K562 (cell line): ENCODE data around the gene TBC1D16. TPM values are rescaled to one million over a fixed set of nuclear protein-coding genes. Genes with fewer than 3 reads are reported as not detected.
A peak's percentile ranks its signal among the peaks of the same experiment; 100 is the strongest.

Source experiments
- CBFA2T2 ChIP-seq: fragments of 450-650 bp; conservative IDR thresholded peaks from 2 replicates; pipeline ENCODE4 v1.6.1; 2017; ENCODE audit warnings: mild to moderate bottlenecking
- CCNT2 ChIP-seq: IDR thresholded peaks from 2 replicates; pipeline ENCODE4 v1.6.1; 2011; ENCODE audit warnings: borderline replicate concordance, low read depth, mild to moderate bottlenecking, moderate library complexity, mixed read lengths, low read length; ENCODE audit not compliant: insufficient read length; ENCODE audit errors: extremely low read depth
- DIDO1 ChIP-seq: fragments of 450-650 bp; IDR thresholded peaks from 2 replicates; pipeline ENCODE4 v1.6.1; 2016; ENCODE audit warnings: low read depth, missing biosample characterization, missing genetic modification characterization
- ELF2 ChIP-seq: fragments of 250-450 bp; sonication (Bioruptor Pico); IDR thresholded peaks from 2 replicates; pipeline ENCODE4 v1.5.0; 2021; ENCODE audit warnings: mild to moderate bottlenecking
- NCOR1 ChIP-seq: fragments of 450-650 bp; IDR thresholded peaks from 2 replicates; pipeline ENCODE4 v1.6.1; 2016; ENCODE audit warnings: mild to moderate bottlenecking, moderate library complexity
- NFIX ChIP-seq: fragments of 250-450 bp; sonication (Bioruptor Pico); IDR thresholded peaks from 2 replicates; pipeline ENCODE4 v1.4.0; 2020; ENCODE audit warnings: low read depth, mild to moderate bottlenecking, moderate library complexity
- PRMT5 ChIP-seq: sonication (generic); formaldehyde crosslinking; IDR thresholded peaks from 2 replicates; pipeline ENCODE4 v1.5.0; 2020; ENCODE audit warnings: missing genetic modification reagents
- RAD51 ChIP-seq: fragments of 450-650 bp; IDR thresholded peaks from 2 replicates; pipeline ENCODE4 v1.7.1; 2016; ENCODE audit warnings: low read depth, mild to moderate bottlenecking, borderline replicate concordance
- SFPQ ChIP-seq: fragments of 200-400 bp; formaldehyde crosslinking; IDR thresholded peaks from 2 replicates; pipeline ENCODE4 v1.6.1; 2017; ENCODE audit warnings: mild to moderate bottlenecking, low read depth, low read length, moderate library complexity
- TAF1 ChIP-seq: IDR thresholded peaks from 2 replicates; pipeline ENCODE4 v1.6.1; 2011; ENCODE audit warnings: mild to moderate bottlenecking, low read length, moderate library complexity; ENCODE audit not compliant: insufficient read depth, control insufficient read depth, severe bottlenecking; ENCODE audit errors: extremely low read depth
- ZC3H8 ChIP-seq: fragments of 450-650 bp; IDR thresholded peaks from 2 replicates; pipeline ENCODE4 v1.6.1; 2017
- ZFP30 ChIP-seq: fragments of 250-450 bp; sonication (Bioruptor Pico); IDR thresholded peaks from 2 replicates; pipeline ENCODE4 v1.8.0; 2022; ENCODE audit warnings: moderate library complexity, mild to moderate bottlenecking, inconsistent platforms, borderline replicate concordance
- ZNF740 ChIP-seq, 3 experiments: fragments of 200-800 bp in 1 of 3; sonication (Bioruptor generic) in 1 of 3; sonication (generic) in 1 of 3; formaldehyde crosslinking in 1 of 3; IDR thresholded peaks; 2 replicates each; pipeline versions ENCODE4 v1.6.1 to v1.8.0; 2016 to 2022; ENCODE audit warnings: mild to moderate bottlenecking in 2 of 3, missing compliant biosample characterization in 2 of 3, missing genetic modification characterization in 2 of 3, missing genetic modification reagents in 1 of 3
- ZNF75A ChIP-seq: fragments of 450-650 bp; formaldehyde crosslinking; IDR thresholded peaks from 2 replicates; pipeline ENCODE4 v1.4.0; 2020; ENCODE audit warnings: mild to moderate bottlenecking
- polyA plus RNA-seq, 8 experiments: library from polyadenylated mRNA; depleted of rRNA in 4 of 8; stranded (reverse) in 5 of 8; unstranded in 3 of 8; fragments of >200 nt; fragmentation: Nextera tagmentation in 2 of 8; fragmentation: Illumina TruSeq in 1 of 8; extraction: Ambion mirVana in 2 of 8; extraction: Trizol in 1 of 8; gene quantifications; 2 replicates each; pipeline versions ENCODE4 v1.2.1 to v1.2.3, GENCODE V29; 2011 to 2014; ENCODE audit warnings: inconsistent platforms in 1 of 8, missing spikeins in 1 of 8
- total RNA-seq, 7 experiments: library from RNA; depleted of rRNA in 6 of 7; stranded (reverse); fragments of >200 nt in 6 of 7; fragmentation: Illumina TruSeq in 2 of 7; extraction: Trizol in 2 of 7; gene quantifications; 2 replicates each; pipeline versions ENCODE4 v1.2.1 to v1.2.3, GENCODE V29; 2011 to 2021; ENCODE audit warnings: low replicate concordance in 1 of 7
- TF ChIP-seq, protein P1 (sequence below): fragments of 250-450 bp; sonication (Bioruptor Pico); IDR thresholded peaks from 2 replicates; pipeline ENCODE4 v1.8.0; 2022; ENCODE audit warnings: moderate library complexity, mild to moderate bottlenecking, inconsistent platforms
- TF ChIP-seq, protein P2 (sequence below): fragments of 250-450 bp; sonication (Bioruptor Pico); IDR thresholded peaks from 2 replicates; pipeline ENCODE4 v1.6.1; 2021; ENCODE audit warnings: mild to moderate bottlenecking
- TF ChIP-seq, protein P3 (sequence below): fragments of 250-450 bp; sonication (Bioruptor Pico); IDR thresholded peaks from 2 replicates; pipeline ENCODE4 v1.8.0; 2022; ENCODE audit warnings: moderate library complexity, mild to moderate bottlenecking, inconsistent platforms
- TF ChIP-seq, protein P4 (sequence below): sonication (generic); formaldehyde crosslinking; IDR thresholded peaks from 2 replicates; pipeline ENCODE4 v1.8.1; 2022; ENCODE audit warnings: missing genetic modification reagents

Gene TBC1D16
- total and polyA plus RNA-seq, 9 of the 15 experiments (the other 6 are each of a cell fraction or from before 2014, with no cell fraction given): 0.01 to 0.20 (median 0.03) TPM; not detected in 1

DNA sequence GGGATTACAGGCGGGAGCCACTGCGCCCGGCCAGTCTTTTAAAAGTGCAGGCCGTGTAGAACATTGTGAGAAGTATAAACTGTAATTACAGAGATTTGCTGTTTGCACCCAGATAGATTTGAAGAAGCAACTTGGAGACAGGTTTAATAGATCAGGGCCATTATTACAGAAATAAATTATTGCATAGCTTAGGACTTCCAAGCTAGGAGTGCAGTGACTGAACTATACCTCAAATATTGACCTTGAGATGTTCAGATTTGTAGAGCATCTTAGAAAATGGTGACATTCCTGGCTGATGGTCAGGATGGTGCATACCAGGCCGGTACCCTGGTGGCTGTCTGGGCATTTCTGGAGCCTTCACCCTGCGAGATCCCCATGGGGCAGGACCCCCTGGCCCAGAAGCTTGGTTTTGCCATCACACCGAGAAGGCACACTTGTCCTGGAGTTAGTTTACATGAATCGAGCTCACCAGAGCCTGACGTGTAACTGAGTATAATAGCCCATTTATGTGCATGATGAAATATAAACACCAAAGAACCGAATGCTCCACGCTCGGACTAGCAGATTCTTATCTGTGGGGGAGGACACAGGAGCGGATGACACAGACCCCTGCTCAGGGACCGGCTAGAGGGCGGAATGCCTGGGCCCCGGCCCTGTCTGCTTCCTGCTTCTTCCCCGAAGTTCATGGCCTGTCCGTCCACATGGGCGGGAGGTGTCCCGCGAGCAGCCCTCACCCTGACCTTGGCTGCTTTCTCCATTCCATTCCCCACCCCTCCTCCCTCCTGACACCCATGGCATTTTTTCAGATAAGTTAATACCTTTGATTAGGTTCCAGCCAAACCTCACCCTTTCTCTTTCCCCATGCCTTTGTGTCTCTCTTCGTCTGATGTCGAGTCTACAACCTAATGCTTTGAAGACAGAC lies 32.9 kb upstream of the TBC1D16 start (continued):
- TF ChIP-seq ZFP30 (CRISPR knock-in tag) (no peak), SFPQ (no peak), ZC3H8 (no peak), CCNT2 (no peak), NCOR1 (no peak), ELF2 (CRISPR knock-in tag) (0 out of 2 replicates have a peak, but pooled peaks have one; percentile 25), TAF1 (no peak), DIDO1 (tag) (no peak), RAD51 (no peak), PRMT5 (CRISPR knock-in tag) (no peak), CBFA2T2 (no peak), ZNF75A (CRISPR knock-in tag) (no peak), NFIX (CRISPR knock-in tag) (no peak), ZNF740 (CRISPR knock-in tag; IDR thresholded peaks at IDR 0.05) (no peak), ZNF740 (tag; IDR thresholded peaks at IDR 0.05) (no peak; a peak in 1 of 4 replicates)
- TF ChIP-seq, protein P1, sequence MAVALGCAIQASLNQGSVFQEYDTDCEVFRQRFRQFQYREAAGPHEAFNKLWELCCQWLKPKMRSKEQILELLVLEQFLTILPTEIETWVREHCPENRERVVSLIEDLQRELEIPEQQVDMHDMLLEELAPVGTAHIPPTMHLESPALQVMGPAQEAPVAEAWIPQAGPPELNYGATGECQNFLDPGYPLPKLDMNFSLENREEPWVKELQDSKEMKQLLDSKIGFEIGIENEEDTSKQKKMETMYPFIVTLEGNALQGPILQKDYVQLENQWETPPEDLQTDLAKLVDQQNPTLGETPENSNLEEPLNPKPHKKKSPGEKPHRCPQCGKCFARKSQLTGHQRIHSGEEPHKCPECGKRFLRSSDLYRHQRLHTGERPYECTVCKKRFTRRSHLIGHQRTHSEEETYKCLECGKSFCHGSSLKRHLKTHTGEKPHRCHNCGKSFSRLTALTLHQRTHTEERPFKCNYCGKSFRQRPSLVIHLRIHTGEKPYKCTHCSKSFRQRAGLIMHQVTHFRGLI (CRISPR knock-in tag): no peak
- TF ChIP-seq, protein P2, sequence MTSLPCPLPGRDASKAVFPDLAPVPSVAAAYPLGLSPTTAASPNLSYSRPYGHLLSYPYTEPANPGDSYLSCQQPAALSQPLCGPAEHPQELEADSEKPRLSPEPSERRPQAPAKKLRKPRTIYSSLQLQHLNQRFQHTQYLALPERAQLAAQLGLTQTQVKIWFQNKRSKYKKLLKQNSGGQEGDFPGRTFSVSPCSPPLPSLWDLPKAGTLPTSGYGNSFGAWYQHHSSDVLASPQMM: no peak
- TF ChIP-seq, protein P3, sequence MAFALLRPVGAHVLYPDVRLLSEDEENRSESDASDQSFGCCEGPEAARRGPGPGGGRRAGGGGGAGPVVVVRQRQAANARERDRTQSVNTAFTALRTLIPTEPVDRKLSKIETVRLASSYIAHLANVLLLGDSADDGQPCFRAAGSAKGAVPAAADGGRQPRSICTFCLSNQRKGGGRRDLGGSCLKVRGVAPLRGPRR: no peak
- TF ChIP-seq, protein P4, sequence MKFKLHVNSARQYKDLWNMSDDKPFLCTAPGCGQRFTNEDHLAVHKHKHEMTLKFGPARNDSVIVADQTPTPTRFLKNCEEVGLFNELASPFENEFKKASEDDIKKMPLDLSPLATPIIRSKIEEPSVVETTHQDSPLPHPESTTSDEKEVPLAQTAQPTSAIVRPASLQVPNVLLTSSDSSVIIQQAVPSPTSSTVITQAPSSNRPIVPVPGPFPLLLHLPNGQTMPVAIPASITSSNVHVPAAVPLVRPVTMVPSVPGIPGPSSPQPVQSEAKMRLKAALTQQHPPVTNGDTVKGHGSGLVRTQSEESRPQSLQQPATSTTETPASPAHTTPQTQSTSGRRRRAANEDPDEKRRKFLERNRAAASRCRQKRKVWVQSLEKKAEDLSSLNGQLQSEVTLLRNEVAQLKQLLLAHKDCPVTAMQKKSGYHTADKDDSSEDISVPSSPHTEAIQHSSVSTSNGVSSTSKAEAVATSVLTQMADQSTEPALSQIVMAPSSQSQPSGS: no peak
